Myocyte (in vitro differentiated cells): ENCODE results near the gene C1QTNF8. TPM values are rescaled to one million over a fixed set of nuclear protein-coding genes. Genes with fewer than 3 reads are reported as not detected.

Experiments
- DNase-seq: peaks from one replicate; pipeline ENCODE4 v3.0.0-alpha.2; 2012; ENCODE audit warnings: low read depth
- total RNA-seq: library from RNA; depleted of rRNA; stranded (reverse); fragments of >200 nt; gene quantifications from 2 replicates; pipeline ENCODE4 v1.2.3, GENCODE V29; 2014

C1QTNF8 gene
- total RNA-seq, 1 donor from 2014 or later = not detected

DNA sequence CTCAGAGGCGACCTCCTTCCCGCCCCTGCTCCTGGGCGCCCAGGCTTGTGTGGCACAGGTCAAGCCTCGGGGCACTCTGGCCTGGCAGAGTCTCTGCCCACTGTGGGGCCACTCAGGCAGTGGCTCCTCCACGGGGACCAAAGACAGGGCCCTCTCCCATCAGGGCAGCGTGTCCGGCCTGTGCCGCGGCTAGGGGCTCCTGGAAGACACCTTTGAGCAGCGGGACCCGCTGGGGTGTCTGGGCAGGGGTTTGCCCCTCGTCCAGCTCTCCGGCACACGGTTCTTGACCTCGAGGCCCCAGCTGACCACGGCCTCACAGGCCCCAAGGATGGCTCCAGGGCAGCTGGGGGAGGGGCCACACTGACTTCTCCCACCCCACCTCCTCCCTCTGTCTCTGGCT lies 48.2 kb downstream of the C1QTNF8 start:
- DNase-seq = no peak

DNA sequence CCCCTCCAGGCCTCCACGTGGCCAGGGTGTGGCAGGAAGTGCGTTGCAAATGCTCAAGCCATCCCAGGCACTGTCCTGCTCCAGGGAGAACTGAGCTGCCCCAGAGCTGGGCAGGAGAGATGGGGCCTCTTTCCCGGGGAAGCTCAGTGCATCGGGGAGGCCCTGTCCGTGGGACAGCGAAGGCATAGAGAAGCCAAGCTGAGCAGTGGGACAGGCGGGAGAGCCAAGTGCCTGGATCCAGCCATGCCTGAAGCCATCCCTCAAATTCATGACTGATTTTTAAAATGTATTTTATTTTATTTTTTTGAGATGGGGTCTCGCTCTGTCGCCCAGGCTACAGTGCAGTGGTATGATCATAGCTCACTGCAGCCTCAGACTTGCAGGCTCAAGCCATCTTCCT lies 48.9 kb downstream of the C1QTNF8 start:
- no peak for DNase-seq

DNA sequence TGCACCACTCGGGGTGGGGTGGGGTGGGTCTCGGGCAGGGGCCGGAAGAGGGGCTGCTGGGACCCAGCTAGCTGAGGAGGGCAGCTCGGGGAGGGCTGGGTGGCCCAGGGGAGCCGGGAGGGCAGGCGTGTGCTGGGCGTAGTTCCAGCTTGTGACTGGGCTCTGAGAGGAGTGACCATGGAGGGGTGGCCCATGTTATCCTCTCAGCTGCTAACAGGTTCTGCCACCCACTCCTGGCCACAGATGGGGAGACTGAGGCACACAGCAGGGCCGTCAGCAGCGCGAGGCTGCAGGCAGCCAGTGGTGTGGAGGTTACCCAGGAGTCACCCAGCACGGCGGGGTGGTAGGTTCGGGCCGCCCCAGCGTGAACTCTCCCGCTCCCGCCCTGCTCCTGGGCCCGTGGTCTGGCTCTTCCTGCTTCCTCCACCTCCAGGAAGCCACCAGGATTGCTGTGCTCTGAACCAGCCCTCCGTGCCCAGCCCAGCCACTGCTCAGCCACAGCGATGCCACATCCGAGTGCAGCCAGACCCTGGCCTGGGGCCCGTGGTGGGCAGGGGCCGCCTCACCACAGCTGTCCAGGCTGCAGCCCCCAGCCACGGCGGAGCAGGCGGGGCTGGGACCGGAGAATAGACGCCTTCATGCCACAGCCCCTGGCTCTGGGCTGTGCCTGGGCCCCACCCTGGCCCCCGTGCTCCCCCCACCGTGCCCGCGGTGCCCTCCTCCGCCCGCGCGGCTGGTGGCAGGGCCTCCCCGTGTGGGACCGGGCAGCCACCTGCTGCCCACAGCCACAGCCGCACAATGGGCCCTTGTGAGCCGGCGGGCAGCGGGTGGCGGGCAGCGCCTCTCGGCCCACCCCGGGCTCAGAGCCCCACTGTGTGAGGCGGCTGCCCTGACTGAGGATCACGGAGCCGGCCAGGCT lies 49.8 kb downstream of the C1QTNF8 start:
- no peak for DNase-seq

DNA sequence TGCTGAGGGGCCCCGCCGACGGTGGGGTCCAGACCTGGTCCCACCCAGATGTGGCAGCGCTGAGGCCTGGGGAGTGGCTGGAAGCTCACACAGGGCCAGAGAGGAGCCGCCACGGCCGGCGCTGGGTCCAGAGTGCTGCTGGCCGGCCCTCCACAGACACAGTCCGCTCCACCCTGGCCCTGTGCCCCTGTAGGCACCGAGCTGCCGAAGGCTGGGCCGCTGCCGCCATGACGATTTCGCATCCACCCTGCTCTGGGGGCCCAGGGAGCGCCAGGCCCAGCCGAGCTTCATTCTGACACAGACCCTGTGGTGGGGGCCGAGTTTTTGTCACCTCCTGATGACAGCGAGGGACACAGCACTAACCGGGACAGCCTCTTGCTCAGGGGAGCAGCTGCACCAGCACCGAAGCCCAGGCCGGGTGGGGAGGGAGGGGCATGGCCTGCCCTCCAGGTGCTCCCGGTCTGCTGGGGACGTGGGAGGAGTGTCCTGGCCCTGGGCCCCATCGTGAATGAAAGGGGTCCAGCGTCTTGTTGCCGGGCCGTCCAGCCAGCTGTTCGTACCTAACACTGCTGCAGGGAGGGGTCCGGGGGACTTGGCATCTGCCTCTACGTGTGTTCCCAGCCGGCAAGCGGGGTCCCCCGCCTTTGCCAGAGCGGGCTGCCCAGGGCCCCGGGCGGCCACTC lies 50.6 kb downstream of the C1QTNF8 start:
- DNase-seq = no peak

- DNase-seq = no peak
Observed at GRCh38 chr16:1044460-1045309, 51.4 kb downstream of the C1QTNF8 start.

GRCh38 chr16:1043881-1044451 lies 52.1 kb downstream of the C1QTNF8 start:
- DNase-seq = no peak

GRCh38 chr16:1042866-1043265 lies 53.2 kb downstream of the C1QTNF8 start:
- no peak for DNase-seq

DNA sequence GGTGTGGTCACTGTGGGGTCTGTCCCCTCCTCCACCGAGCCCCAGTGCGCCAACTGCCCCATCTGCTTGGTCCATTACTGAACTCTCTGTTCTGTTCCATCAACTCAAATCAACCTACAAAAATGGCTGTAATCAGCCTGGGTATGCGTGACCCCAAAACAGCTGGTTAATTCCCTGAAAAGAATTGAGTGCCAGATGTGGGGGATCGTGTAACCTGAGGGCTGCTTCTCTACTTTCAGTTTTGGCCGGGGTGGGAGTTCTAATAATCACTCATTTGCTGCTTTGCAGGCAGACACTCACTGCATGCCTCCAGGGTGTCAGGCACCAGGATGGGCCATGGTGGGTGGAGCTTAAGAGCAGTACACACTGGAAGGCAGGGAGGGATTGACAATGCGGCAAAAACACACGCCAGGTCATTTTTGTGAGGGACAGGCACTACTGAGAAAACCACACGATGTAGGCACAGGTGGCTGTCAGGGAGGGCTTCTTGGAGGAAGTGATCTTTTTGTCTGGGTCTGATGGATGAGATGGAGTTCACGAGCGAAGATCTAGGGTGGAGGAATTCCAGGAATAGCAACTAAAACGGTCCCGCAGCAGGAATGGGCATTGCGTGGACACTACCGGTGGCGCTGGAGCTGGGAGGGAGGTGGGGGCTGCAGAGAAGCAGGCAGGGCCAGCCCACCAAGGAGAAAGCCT lies 53.8 kb downstream of the C1QTNF8 start:
- DNase-seq = no peak

DNA sequence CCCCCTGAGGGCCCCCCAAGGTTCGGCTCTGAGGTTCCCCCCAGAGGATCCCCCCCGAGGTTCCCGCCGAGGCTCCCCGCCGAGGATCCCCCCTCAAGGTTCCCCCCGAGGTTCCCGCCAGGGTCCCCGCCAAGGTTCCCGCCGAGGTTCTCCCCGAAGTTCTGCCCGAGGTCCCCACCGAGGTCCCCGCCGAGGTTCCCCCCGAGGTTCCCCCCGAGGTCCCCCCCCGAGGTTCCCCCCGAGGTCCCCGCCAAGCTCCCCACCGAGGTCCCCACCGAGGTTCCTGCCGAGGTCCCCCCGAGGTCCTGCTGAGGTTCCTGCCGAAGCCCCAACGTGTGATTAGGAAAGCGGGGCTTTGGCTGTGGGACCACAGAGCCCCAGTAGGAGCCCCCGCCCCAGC lies 55.7 kb downstream of the C1QTNF8 start:
- DNase-seq = no peak

GRCh38 chr16:1039762-1040161 lies 56.3 kb downstream of the C1QTNF8 start:
- no peak for DNase-seq

DNA sequence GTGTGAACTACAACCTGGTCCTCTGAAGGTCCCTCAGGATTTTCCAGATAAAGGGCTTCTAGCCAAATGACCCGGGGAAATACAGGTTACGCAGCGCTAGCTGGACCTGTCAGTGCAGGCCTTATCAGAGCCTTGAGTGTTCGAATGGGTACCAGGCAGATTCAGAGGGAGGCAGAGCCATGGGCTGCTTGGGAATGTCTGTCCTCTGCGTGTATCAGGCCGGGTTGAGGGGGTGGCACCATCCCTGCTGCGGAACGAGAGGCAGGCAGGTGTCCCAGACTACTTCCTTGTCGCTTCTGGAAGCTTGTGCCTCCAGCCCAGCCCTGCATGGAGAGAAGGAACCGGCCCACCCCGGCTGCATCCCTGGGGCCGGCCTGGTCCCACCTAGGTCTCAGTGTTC lies 57.1 kb downstream of the C1QTNF8 start:
- no peak for DNase-seq

Other genes starting within 250 kb of the C1QTNF8 start
- gene LMF1, start 125.3 kb downstream of the C1QTNF8 start, total RNA-seq = 67.9 and 74.3 TPM in 2 replicates
- gene SOX8, start 114.5 kb downstream of the C1QTNF8 start, total RNA-seq = 53.9 and 116 TPM in 2 replicates
- gene SSTR5, start 23.5 kb downstream of the C1QTNF8 start, total RNA-seq = 0.29 and 1.6 TPM in 2 replicates
- gene CACNA1H, start 56.9 kb upstream of the C1QTNF8 start, total RNA-seq = 0.16 and 0.21 TPM in 2 replicates
- not detected in 2 replicates for gene TPSG1, start 129.0 kb upstream of the C1QTNF8 start, total RNA-seq
- not detected in 2 replicates for gene TPSB2, start 133.9 kb upstream of the C1QTNF8 start, total RNA-seq
- gene TPSAB1, start 144.5 kb upstream of the C1QTNF8 start, total RNA-seq = not detected in 2 replicates
- not detected in 2 replicates for gene TPSD1, start 159.8 kb upstream of the C1QTNF8 start, total RNA-seq
- gene UBE2I, start 213.4 kb upstream of the C1QTNF8 start, total RNA-seq = 48.5 and 57.2 TPM in 2 replicates
- 3.6 and 7.1 TPM in 2 replicates for gene BAIAP3, start 237.4 kb upstream of the C1QTNF8 start, total RNA-seq